Esophagus muscularis mucosa (tissue), 4 donors: ENCODE measurements around the gene NINJ2.

Experiments
- EP300 ChIP-seq: sonication (generic); formaldehyde crosslinking; IDR thresholded peaks from one replicate; pipeline ENCODE4 v1.6.1; 2017; ENCODE audit warnings: antibody characterized with exemption
- POLR2A ChIP-seq: fragments of 450-650 bp; IDR thresholded peaks from one replicate; pipeline ENCODE4 v1.6.1; 2017; ENCODE audit warnings: antibody characterized with exemption, moderate library complexity, mild to moderate bottlenecking, low read depth
- POLR2AphosphoS5 ChIP-seq, 2 donors: sonication (generic); formaldehyde crosslinking; IDR thresholded peaks; one replicate each; pipeline ENCODE4 v1.6.1; 2017; ENCODE audit warnings: antibody characterized with exemption in 2 of 2
- TF ChIP-seq, protein P1 (sequence below), 3 experiments: fragments of 200-600 bp in 2 of 3; fragments of 450-650 bp in 1 of 3; sonication (generic) in 2 of 3; IDR thresholded peaks; one replicate each; pipeline ENCODE4 v1.5.1; 2017 to 2019; ENCODE audit warnings: antibody characterized with exemption in 3 of 3, mild to moderate bottlenecking in 2 of 3, moderate library complexity in 1 of 3

DNA sequence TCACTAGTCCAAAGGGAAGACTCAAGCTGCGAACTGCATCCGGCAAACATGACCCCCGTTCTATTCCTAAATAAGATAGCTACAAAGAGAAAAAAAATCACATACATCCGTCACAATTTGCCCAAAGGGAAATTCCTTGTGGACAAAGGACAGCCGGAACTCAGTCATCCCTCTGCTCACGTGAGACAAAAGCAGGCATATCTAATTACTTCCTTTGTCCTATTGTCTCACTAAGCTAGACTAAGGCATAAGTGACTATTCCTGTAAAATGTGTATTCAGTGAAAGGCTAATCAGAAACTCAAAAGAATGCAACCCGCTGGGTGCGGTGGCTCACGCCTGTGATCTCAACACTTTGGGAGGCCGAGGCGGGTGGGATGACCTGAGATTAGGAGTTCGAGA is 27.2 kb upstream of the NINJ2 start:
- TF ChIP-seq, protein P1, sequence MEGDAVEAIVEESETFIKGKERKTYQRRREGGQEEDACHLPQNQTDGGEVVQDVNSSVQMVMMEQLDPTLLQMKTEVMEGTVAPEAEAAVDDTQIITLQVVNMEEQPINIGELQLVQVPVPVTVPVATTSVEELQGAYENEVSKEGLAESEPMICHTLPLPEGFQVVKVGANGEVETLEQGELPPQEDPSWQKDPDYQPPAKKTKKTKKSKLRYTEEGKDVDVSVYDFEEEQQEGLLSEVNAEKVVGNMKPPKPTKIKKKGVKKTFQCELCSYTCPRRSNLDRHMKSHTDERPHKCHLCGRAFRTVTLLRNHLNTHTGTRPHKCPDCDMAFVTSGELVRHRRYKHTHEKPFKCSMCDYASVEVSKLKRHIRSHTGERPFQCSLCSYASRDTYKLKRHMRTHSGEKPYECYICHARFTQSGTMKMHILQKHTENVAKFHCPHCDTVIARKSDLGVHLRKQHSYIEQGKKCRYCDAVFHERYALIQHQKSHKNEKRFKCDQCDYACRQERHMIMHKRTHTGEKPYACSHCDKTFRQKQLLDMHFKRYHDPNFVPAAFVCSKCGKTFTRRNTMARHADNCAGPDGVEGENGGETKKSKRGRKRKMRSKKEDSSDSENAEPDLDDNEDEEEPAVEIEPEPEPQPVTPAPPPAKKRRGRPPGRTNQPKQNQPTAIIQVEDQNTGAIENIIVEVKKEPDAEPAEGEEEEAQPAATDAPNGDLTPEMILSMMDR (IDR thresholded peaks at IDR 0.05), result no peak
- peak; percentile 19 to 27 for TF ChIP-seq POLR2AphosphoS5 (IDR thresholded peaks at IDR 0.05)
- TF ChIP-seq EP300, result no peak
- no peak for TF ChIP-seq POLR2A
